Mucosa of rectum (tissue), 2 donors: Measurements from ENCODE around the gene MZF1.

Source experiments
- H3K27ac ChIP-seq, 2 donors: one replicate each; pipeline ENCODE4 v1.7.0; 2013; ENCODE audit warnings: inconsistent platforms in 2 of 2, low read depth in 2 of 2, low read length in 2 of 2
- H3K27me3 ChIP-seq, 2 donors: one replicate each; pipeline ENCODE4 v1.7.0; 2013; ENCODE audit warnings: low read length in 2 of 2; ENCODE audit not compliant: control insufficient read depth in 2 of 2, insufficient read depth in 2 of 2
- H3K36me3 ChIP-seq, 2 donors: one replicate each; pipeline ENCODE4 v1.7.0; 2013; ENCODE audit warnings: low read length in 2 of 2; ENCODE audit not compliant: control insufficient read depth in 2 of 2, insufficient read depth in 2 of 2
- H3K4me1 ChIP-seq, 2 donors: one replicate each; pipeline ENCODE4 v1.7.0; 2013; ENCODE audit warnings: low read length in 2 of 2, mild to moderate bottlenecking in 1 of 2; ENCODE audit not compliant: control insufficient read depth in 2 of 2, insufficient read depth in 2 of 2
- H3K4me3 ChIP-seq, 2 donors: one replicate each; pipeline ENCODE4 v1.7.0; 2013; ENCODE audit warnings: low read length in 2 of 2
- H3K9ac ChIP-seq, 2 donors: one replicate each; pipeline ENCODE4 v1.7.0; 2013; ENCODE audit warnings: low read length in 2 of 2, low read depth in 1 of 2, mild to moderate bottlenecking in 1 of 2
- H3K9me3 ChIP-seq, 2 donors: one replicate each; pipeline ENCODE4 v1.7.0; 2013; ENCODE audit warnings: low read length in 2 of 2; ENCODE audit not compliant: control insufficient read depth in 2 of 2
- donor health status: healthy.
- donor health status: Normal muscosa, but diverticular disease.

The MZF1 gene

DNA sequence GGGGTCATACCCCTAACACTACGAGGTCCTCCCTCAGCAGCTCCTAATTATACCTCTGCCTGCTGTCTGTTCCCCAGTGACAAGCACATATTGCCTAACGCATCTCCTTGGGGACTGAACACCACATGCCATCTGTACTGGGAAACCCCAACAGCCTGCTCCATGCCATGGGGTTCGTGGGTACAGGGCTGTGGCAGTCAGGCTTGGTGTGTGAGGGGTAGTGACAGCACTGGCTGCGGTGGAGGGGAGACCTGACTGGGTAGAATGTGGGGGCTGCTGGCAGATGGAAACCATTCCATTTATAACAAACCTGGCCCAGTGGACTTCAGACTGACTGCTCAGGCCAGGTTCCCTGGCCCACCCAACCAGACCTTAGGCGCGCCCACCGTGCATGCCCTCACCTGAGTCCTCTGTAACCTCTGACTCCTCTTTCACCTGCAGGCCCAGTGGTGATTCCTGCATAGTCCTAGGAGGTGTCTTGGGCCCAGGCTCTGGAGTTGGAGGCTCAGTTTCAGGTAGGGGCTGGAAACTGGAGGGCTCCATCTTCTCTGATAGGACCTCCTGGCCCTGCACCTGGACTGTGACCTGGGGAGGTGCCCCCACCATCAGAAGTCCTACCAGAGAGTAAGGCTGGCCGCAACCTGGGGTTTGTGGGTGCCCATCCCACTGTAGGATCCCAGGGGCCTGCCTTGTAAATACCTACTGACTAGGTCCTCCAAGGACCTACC lies 3.0 kb downstream of the MZF1 start:
- Histone ChIP-seq H3K36me3 (peaks cover 15 to 22% of the 10 kb centered on the region in 2 donors), H3K9me3 (no peaks in the 10 kb centered on the region), H3K4me3 (no peak overlapping the region), H3K9ac (no peak overlapping the region), H3K27me3 (no peaks in the 10 kb centered on the region), H3K4me1 (peaks cover 13 to 16% of the 10 kb centered on the region in 2 donors), H3K27ac (no peak overlapping the region)

- Histone ChIP-seq H3K36me3 (peaks cover 15 to 22% of the 10 kb centered on the region in 2 donors), H3K4me3 (no peak overlapping the region), H3K27me3 (no peaks in the 10 kb centered on the region), H3K9me3 (no peaks in the 10 kb centered on the region), H3K27ac (no peak overlapping the region), H3K4me1 (peaks cover 13 to 16% of the 10 kb centered on the region in 2 donors), H3K9ac (no peak overlapping the region)
Measured at GRCh38 chr19:58569191-58569942, 3.8 kb downstream of the MZF1 start.

DNA sequence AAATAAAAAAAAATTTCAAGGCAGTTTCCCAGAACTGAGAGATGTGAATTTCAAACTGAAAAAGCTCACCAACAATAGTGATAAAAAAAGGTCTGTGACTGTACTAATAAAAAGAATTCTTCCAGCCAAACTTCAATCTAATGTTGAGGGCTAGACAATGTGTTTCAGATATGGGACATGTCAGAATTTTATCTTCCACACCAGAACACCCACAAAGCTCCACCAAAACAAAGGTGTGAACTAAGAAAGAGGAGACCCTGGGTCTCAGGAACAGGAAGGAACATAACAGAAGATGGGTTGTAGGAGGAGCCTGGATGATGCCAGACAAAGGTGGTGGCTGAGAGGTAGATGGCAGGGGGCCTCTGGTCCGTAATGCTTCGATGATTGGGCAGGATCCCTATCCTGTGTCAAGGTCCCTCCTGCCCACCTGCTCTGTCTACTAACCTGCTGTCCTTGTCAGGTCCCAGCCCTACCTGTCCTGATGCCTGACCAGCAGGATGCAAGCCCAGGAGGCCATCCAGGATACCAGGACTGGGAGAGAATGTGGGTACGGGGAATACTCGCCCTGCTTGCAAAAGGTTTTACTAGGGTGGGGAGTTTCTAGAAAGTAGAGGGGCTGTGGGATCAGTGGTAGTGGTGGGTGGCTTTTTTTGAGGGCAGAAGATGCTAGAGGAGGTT lies 4.5 kb downstream of the MZF1 start:
- H3K9ac ChIP-seq, result no peak overlapping the region
- no peak overlapping the region for H3K4me3 ChIP-seq
- H3K27me3 ChIP-seq, result no peaks in the 10 kb centered on the region
- H3K27ac ChIP-seq, result no peak overlapping the region
- H3K36me3 ChIP-seq, result peaks cover 15 to 22% of the 10 kb centered on the region in 2 donors
- H3K4me1 ChIP-seq, result peaks cover 9 to 13% of the 10 kb centered on the region in 2 donors
- no peaks in the 10 kb centered on the region for H3K9me3 ChIP-seq

DNA sequence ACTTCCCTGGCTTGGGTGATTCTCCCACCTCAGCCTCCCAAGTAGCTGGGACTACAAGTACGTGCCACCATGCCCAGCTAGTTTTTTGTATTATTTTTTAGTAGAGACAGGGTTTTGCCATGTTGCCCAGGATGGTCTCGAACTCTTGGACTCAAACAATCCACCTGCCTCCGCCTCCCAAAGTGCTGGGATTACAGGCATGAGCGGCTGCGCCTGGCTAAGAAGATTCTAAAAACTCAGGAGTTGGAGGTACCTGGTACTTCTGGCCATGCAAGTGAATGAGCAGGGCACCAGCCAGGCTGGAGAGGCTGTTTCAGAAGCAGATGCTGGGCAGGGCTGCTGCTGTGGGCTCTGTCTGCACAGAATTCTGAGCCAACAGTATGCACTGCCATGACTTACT lies 6.1 kb downstream of the MZF1 start:
- Histone ChIP-seq H3K27ac (no peak overlapping the region), H3K4me3 (no peak overlapping the region), H3K9me3 (no peaks in the 10 kb centered on the region), H3K27me3 (no peaks in the 10 kb centered on the region), H3K9ac (no peak overlapping the region), H3K36me3 (peaks cover 15 to 22% of the 10 kb centered on the region in 2 donors), H3K4me1 (peaks cover 17 to 19% of the 10 kb centered on the region in 2 donors)

DNA sequence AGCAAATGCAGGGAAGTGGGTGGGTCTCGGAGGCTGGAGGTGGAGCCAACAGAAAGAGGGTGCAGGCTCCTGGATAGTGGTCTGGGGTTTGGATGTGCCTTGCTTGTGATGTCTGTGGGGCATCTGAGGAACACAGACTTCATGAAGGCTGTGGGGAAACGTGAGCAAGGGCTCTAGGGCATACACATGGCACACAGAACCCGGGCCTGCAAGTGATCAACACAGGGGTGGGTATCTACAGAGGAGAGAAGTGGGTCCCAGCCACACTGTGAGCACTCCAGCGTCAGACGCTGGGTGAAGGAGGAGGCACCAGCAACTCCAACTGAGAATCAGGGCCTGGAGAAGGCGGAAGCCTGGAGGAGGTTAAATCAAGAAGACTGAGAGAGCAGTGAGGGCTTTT lies 9.3 kb downstream of the MZF1 start:
- H3K9me3 ChIP-seq, result no peaks in the 10 kb centered on the region
- no peaks in the 10 kb centered on the region for H3K27me3 ChIP-seq
- H3K4me1 ChIP-seq, result peaks cover 27 to 28% of the 10 kb centered on the region in 2 donors
- peak overlapping the region in 1 of 2 donors; percentile 10 for H3K9ac ChIP-seq
- no peak overlapping the region for H3K27ac ChIP-seq
- no peak overlapping the region for H3K4me3 ChIP-seq
- peaks cover 4 to 7% of the 10 kb centered on the region in 2 donors for H3K36me3 ChIP-seq

- peak overlapping the region; percentile 56 to 62 for H3K4me3 ChIP-seq
- no peaks in the 10 kb centered on the region for H3K27me3 ChIP-seq
- no peaks in the 10 kb centered on the region for H3K9me3 ChIP-seq
- H3K4me1 ChIP-seq, result peaks cover 27 to 28% of the 10 kb centered on the region in 2 donors
- H3K36me3 ChIP-seq, result peaks cover 0 to 4% of the 10 kb centered on the region in 2 donors
- peak overlapping the region in 1 of 2 donors; percentile 41 for H3K9ac ChIP-seq
- H3K27ac ChIP-seq, result no peak overlapping the region
Measured at GRCh38 chr19:58563034-58563573, 10.0 kb downstream of the MZF1 start.

DNA sequence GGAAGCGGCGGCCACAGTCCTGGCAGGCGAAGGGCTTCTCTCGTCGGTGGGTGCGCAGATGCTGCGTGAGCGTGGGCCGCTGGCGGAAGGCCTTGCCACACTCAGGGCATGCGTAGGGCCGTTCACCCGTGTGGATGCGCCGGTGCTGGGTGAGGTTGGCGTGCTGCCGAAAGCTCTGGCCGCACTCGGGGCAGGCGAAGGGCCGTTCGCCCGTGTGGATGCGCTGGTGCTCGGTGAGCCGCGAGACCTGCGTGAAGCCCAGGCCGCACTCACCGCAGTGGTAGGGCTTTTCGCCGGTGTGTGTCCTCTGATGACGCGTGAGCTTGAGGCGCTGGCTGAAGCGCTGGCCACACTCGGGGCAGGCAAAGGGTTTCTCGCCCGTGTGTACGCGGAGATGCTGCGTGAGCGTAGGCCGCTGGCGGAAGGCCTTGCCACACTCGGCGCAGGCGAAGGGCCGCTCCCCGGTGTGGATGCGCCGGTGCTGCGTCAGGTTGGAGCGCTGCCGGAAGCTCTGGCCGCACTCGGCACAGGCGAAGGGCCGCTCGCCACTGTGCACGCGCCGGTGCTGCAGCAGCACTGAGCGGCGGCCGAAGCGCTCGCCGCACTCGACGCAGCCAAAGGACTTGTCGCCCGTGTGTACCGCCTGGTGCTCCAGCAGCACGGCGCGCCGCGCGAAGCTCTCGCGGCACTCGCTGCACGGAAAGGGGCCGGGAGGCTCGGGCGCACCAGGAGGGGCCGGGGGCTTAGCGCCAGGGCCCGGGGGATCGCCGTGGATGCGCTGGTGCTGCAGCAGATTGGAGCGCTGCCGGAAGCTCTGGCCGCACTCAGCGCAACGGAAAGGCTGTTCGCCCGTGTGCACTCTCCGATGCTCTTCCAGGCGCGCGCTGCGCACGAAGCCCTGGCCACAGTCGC lies 10.8 kb downstream of the MZF1 start:
- peaks cover 0 to 4% of the 10 kb centered on the region in 2 donors for H3K36me3 ChIP-seq
- H3K4me1 ChIP-seq, result peaks cover 31 to 32% of the 10 kb centered on the region in 2 donors
- peak overlapping the region in 1 of 2 donors; percentile 52 for H3K27ac ChIP-seq
- no peaks in the 10 kb centered on the region for H3K27me3 ChIP-seq
- peak overlapping the region; percentile 56 to 62 for H3K4me3 ChIP-seq
- no peaks in the 10 kb centered on the region for H3K9me3 ChIP-seq
- H3K9ac ChIP-seq, result peak overlapping the region; percentile 56 to 60

DNA sequence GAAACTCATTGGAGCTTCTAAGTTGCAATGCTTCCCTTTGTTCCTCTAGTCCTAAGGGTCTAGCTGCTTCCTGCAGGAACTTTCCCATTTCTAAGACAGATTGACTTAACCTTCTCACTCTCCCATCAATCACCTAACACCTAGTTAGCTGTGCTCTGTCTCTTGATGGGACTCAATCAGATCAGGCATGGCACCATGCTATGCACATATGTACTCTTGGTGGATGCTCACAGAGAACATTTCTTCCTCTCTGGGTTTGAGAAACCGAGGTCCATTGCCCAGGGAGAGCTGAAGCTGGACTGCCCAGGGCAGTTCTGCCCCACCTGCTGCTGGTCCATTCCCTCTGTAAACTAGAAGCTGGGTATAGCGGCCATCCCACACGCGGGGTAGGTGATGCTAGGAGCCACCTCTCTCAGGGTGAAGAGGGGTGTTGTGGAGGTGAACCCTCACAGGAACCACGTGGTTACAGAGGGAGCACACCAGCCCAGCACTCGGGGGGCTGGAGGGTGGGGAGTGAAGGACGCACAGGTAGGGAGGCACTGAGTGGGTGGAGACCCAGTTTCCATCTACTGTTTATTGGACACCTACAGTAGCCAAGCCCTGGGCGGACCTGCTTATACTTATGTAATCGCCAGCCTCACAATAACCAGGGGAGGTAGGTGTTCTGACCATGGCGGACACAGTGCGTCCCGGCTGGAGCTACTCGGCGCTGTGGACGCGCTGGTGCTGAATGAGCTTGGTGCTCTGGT lies 11.6 kb downstream of the MZF1 start:
- Histone ChIP-seq H3K36me3 (peaks cover 1 to 6% of the 10 kb centered on the region in 2 donors), H3K9me3 (no peaks in the 10 kb centered on the region), H3K4me3 (peak overlapping the region; percentile 56 to 62), H3K4me1 (peaks cover 39 to 41% of the 10 kb centered on the region in 2 donors), H3K9ac (peak overlapping the region in 1 of 2 donors; percentile 60), H3K27ac (peak overlapping the region in 1 of 2 donors; percentile 52), H3K27me3 (no peaks in the 10 kb centered on the region)

- H3K9ac ChIP-seq, result no peak overlapping the region
Measured at GRCh38 chr19:58560921-58561320, 12.2 kb downstream of the MZF1 start.

More at GRCh38 chr19:58560921-58561320, 12.2 kb downstream of the MZF1 start:
- peaks cover 41 to 44% of the 10 kb centered on the region in 2 donors for H3K4me1 ChIP-seq
- H3K36me3 ChIP-seq, result peaks cover 8 to 9% of the 10 kb centered on the region in 2 donors
- no peak overlapping the region for H3K27ac ChIP-seq
- no peaks in the 10 kb centered on the region for H3K27me3 ChIP-seq
- no peaks in the 10 kb centered on the region for H3K9me3 ChIP-seq
- no peak overlapping the region for H3K4me3 ChIP-seq
